ENCODE data around the gene CBFA2T2.
"Not testable (repeated sequence)": the region's sequence is repeated elsewhere in the genome, so short reads cannot be mapped to it uniquely, and the experiment has no call there.

Gene CBFA2T2

DNA sequence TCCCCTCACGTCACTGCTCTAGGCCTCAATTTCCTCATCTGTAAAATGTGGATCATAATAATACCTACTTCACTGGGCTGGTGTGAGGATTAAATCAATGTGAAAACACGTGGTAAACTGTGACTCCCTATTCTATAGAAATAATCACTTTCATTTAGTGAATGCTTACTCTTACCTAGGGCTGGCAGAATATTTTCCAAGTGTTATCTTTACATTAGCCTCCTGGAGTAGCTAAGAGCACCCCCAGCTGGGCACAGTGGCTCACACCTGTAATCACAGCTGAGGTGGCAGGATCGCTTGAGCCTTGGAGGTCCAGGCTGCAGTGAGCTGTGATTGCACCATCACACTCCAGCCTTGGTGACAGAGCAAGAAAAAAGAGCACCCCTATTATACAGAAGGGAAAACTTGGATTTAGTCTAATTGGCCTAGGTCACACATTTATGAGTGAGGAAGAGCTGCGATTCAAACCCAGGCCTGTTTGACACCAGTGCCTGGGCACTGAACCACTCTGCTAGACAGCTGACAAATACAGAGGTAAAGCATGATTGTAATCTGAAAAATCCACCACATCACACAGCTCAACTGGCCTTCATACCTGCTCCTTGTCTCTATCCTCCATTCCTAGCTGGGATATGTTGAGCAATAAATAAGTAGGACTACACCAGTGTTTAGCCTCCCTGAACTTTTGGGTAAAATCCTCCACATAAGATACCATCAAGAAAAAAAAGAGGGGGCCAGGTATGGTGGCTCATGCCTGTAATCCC, 44.9 kb upstream of the CBFA2T2 start:
- H3K4me3 ChIP-seq (ENCODE audit: low read depth, low read length) = no peak overlapping the region
- TF ChIP-seq, protein P1, sequence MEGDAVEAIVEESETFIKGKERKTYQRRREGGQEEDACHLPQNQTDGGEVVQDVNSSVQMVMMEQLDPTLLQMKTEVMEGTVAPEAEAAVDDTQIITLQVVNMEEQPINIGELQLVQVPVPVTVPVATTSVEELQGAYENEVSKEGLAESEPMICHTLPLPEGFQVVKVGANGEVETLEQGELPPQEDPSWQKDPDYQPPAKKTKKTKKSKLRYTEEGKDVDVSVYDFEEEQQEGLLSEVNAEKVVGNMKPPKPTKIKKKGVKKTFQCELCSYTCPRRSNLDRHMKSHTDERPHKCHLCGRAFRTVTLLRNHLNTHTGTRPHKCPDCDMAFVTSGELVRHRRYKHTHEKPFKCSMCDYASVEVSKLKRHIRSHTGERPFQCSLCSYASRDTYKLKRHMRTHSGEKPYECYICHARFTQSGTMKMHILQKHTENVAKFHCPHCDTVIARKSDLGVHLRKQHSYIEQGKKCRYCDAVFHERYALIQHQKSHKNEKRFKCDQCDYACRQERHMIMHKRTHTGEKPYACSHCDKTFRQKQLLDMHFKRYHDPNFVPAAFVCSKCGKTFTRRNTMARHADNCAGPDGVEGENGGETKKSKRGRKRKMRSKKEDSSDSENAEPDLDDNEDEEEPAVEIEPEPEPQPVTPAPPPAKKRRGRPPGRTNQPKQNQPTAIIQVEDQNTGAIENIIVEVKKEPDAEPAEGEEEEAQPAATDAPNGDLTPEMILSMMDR (IDR thresholded peaks at IDR 0.05; ENCODE audit: borderline replicate concordance, insufficient read depth, low read depth, low read length) = no peak

DNA sequence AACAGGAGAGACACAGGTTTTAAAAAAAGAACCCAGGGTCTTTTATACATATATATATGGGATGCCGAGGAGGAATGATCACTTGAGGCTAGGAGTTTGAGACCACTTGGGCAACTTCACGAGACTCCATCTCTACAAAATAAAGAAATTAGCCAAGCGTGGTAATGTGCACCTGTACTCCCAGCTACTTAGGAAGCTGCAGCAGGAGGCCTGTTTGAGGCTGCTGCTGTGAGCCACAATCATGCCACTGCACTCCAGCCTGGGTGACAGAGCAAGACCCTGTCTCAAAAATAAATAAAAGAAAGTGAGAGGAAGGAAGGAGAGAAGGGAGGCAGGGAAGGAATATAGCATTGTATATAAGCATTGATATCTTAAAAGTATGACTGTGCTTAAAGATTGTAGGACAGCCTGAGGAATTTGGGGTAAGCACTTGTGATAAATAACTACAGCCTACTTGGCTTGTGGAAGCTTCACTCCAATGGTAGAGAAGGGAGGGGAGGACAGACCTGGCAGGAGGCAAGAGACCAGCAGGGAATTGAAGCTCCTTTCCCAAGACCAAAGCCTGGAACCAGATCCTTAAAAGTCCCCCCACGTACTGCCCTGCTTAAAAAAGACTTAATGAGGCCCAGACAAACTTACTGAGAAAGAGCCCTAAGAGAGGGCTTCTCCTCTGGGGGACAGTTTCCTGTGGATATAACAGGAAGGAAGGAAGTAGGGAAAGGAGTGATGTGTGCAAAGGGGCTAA, 43.8 kb upstream of the CBFA2T2 start:
- no peak overlapping the region for H3K4me3 ChIP-seq (ENCODE audit: low read depth, low read length)
- TF ChIP-seq, protein P1 (IDR thresholded peaks at IDR 0.05; ENCODE audit: borderline replicate concordance, insufficient read depth, low read depth, low read length) = no peak

DNA sequence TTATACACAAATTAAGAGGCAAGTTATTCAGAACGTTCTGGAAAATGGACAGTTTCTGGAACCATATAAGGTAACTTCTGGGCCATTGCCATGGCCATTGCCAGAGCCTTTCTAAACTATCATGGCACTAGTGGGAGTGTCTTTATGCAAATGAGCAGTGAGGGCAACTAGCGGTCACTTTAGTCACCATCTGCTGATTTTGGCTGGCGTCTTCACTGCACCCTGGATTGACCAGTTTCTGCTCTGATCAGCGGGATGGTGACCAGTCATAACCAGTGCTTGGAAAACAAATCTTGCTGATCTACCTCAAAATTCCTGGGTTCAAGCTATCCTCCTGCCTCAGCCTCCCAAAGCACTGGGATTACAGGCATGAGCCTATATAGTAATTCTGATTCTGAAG, 39.0 kb upstream of the CBFA2T2 start:
- H3K4me3 ChIP-seq (ENCODE audit: low read depth, low read length) = no peak overlapping the region
- TF ChIP-seq, protein P1 (IDR thresholded peaks at IDR 0.05; ENCODE audit: borderline replicate concordance, insufficient read depth, low read depth, low read length) = no peak

DNA sequence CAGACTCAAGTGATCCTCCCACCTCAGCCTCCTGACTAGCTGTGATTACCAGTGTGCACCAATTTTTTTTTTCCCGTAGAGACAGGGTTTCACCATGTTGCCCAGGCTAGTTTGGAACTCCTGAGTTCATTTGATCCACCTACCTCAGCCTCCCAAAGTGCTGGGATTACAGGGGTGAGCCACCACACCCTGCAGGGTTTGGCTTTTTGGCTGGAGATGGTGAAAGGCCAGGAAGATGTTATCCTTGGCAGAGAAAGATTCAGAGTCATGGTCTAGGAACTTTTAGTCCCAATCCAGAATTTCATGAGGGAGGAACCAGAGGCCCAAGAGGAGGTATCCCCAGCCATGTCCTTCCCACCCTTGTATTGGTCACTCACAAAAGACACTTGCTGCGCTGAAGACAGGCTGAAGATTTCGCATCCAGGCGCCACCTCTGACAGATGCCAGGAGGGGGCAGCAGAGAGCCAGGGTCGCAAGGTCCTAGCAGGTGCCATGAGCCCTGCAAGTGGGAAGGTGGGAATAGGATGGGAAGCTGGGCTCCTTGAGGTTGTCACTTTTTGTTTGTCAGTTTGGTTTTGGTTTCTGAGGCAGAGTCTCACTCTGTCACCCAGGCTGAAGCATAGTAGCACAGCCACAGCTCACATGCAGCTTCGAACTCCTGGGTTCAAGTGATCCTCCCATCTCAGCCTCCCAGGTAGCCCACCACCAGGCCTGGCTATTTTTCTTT, 32.8 kb upstream of the CBFA2T2 start:
- not testable (repeated sequence) for H3K4me3 ChIP-seq (ENCODE audit: low read depth, low read length)
- TF ChIP-seq, protein P1 (IDR thresholded peaks at IDR 0.05; ENCODE audit: borderline replicate concordance, insufficient read depth, low read depth, low read length) = peak; percentile 95

DNA sequence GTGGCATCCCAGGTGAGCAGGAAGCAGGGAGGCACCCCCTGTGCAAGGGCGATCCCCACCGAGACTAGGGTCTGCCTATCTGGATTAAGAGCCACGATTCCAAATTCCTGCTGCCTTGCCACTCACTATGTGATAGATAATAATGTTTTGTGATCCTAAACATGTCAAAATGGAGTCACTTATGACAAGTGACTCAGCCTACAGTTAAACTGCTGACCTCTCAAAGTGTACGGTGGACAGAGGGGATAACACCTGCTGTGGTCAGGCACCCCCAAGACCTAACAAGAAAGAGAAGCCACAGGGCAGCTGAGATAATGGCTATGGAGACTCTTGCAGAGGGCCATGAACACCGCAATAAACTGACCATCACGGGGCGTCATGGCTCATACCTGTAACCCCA, 30.3 kb upstream of the CBFA2T2 start:
- TF ChIP-seq, protein P1 (IDR thresholded peaks at IDR 0.05; ENCODE audit: borderline replicate concordance, insufficient read depth, low read depth, low read length) = no peak
- no peak overlapping the region for H3K4me3 ChIP-seq (ENCODE audit: low read depth, low read length)

DNA sequence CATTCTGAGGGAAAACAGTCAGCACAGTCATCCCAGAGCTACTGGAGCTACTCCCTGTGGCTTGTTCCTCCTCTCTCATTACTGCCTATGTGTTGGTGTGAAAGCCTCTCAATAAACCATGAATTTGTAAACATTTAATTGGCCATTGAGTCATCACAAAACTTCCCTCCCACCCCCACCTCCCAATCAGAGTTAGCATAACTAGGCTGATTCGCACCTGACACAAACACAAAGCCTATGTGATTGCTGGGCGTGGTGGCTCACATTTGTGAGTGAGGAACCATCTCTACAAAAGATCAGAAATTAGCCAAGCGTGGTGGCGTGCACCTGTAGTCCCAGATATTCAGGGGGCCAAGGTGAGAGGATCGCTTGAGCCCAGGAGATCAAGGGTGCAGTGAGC, 29.2 kb upstream of the CBFA2T2 start:
- TF ChIP-seq, protein P1 (IDR thresholded peaks at IDR 0.05; ENCODE audit: borderline replicate concordance, insufficient read depth, low read depth, low read length) = no peak
- no peak overlapping the region for H3K4me3 ChIP-seq (ENCODE audit: low read depth, low read length)
